ENCODE data around the gene MCTP2.

DNA sequence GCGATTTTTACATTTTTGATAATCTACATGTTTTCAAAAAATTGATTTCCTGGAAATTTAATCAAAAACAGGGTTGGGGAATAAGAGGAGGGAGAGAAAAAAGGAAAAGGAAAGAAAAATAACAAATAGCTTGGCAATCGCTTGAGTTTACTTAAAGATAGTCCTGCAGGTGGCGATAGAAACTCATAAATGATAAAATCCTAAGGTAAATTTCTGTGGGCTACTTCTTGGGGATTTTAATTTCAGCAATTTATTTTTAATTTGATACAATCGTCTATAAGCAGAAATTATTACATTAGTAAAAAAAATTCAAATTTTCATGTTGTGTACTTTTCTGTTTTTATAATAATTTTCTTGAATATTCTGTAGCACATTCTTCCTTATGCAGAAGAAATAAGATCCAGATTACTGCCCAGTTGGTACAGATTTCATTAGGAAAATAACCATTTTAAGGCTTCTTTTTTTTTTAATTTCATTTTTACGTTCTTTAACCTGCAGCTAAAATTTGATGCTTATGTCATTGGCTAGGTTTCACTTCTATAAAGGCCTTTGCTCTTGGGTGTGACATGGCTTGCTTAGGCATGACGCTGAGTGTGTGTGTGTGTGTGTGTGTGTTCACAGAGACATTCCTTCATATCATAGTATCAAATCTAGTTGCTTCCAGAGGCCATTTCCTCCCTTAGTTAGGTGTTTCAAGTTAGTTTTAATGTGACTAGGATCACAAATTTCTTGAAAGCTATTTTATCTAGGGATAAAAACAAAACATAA lies 181.8 kb downstream of the MCTP2 start:
- TF ChIP-seq POLR2A (conservative IDR thresholded peaks at IDR 0.05) (no peak), HMG20A (CRISPR knock-in tag; conservative IDR thresholded peaks at IDR 0.05) (no peak), CTCF (IDR thresholded peaks at IDR 0.05 in 2 of 3, conservative IDR thresholded peaks at IDR 0.05 in 1 of 3; ENCODE audit: insufficient read depth in 2 of 3, low read depth in 1 of 3, low read length in 3 of 3) (no peak), GABPA (tag; conservative IDR thresholded peaks at IDR 0.05; ENCODE audit: low read depth) (no peak), POLR2AphosphoS5 (IDR thresholded peaks at IDR 0.05; ENCODE audit: control insufficient read depth, insufficient read depth, low read depth, low read length) (no peak), ZNF23 (CRISPR knock-in tag; IDR thresholded peaks at IDR 0.05) (no peak), MCM7 (IDR thresholded peaks at IDR 0.05) (no peak)

Measured in K562 (cell line).